Stimulated activated CD8-positive, alpha-beta memory T cell treated with anti-CD3 and anti-CD28 coated beads, Interleukin-2, amount 100 ng/mL, for 48 hours (primary cell): ENCODE data around the gene RPL35.
"Not testable (repeated sequence)": the region's sequence is repeated elsewhere in the genome, so short reads cannot be mapped to it uniquely, and the experiment has no call there.

ENCODE experiments used
- DNase-seq, 2 donors: peaks; one replicate each; pipeline ENCODE4 v3.0.0-alpha.2; 2020; ENCODE audit warnings: low read depth in 2 of 2

The RPL35 gene

GRCh38 chr9:124852829-124853531 is 8.8 kb downstream of the RPL35 start, which contains the start of gene WDR38:
TSS of gene WDR38 (plus strand) at chr9:124853460. CDS start at chr9:124853532, 72 bp downstream.
- peak; percentile 59 to 82 for DNase-seq

- no peak for DNase-seq
Observed at GRCh38 chr9:124852121-124852828, 9.5 kb downstream of the RPL35 start.

GRCh38 chr9:124849801-124850200 is 12.0 kb downstream of the RPL35 start:
- DNase-seq: no peak

GRCh38 chr9:124846969-124847368 is 14.8 kb downstream of the RPL35 start:
- no peak for DNase-seq

- DNase-seq: not testable (repeated sequence)
Observed at GRCh38 chr9:124846467-124846866, 15.3 kb downstream of the RPL35 start.

- no peak for DNase-seq
Observed at GRCh38 chr9:124844291-124844690, 17.5 kb downstream of the RPL35 start.

- DNase-seq: no peak
Observed at GRCh38 chr9:124843456-124844034, 18.2 kb downstream of the RPL35 start.

GRCh38 chr9:124841075-124841821 is 20.5 kb downstream of the RPL35 start:
- DNase-seq: no peak

GRCh38 chr9:124840300-124840833 is 21.4 kb downstream of the RPL35 start:
- DNase-seq: no peak

GRCh38 chr9:124839612-124840299 is 22.0 kb downstream of the RPL35 start:
- DNase-seq: no peak

- DNase-seq: not testable (repeated sequence)
Observed at GRCh38 chr9:124838567-124839275, 23.0 kb downstream of the RPL35 start.

- not testable (repeated sequence) for DNase-seq
Observed at GRCh38 chr9:124838132-124838531, 23.6 kb downstream of the RPL35 start.

GRCh38 chr9:124835026-124835557 is 26.7 kb downstream of the RPL35 start:
- no peak for DNase-seq

- DNase-seq: no peak
Observed at GRCh38 chr9:124834591-124834990, 27.2 kb downstream of the RPL35 start.

GRCh38 chr9:124831642-124832364 is 30.0 kb downstream of the RPL35 start:
- DNase-seq: no peak

GRCh38 chr9:124830593-124830992 is 31.2 kb downstream of the RPL35 start:
- no peak for DNase-seq

- no peak for DNase-seq
Observed at GRCh38 chr9:124829334-124829669, 32.5 kb downstream of the RPL35 start.

- DNase-seq: no peak
Observed at GRCh38 chr9:124828489-124829333, 33.0 kb downstream of the RPL35 start.
